OCI-LY1 (cell line): ENCODE data around the gene RAB4B.
"Not testable (repeated sequence)": the region's sequence is repeated elsewhere in the genome, so short reads cannot be mapped to it uniquely, and the experiment has no call there.

Source experiments
- H2AFZ ChIP-seq: fragments of 200-600 bp; sonication (generic), shearing (Covaris generic); 2 replicates; pipeline ENCODE4 v1.6.0; 2014; ENCODE audit warnings: antibody characterized with exemption, mild to moderate bottlenecking, low read length
- H3F3A ChIP-seq: fragments of 200-600 bp; sonication (generic), shearing (Covaris generic); 2 replicates; pipeline ENCODE4 v1.6.0; 2014; ENCODE audit warnings: mild to moderate bottlenecking, antibody characterized with exemption, low read length, moderate library complexity; ENCODE audit not compliant: insufficient read depth
- H3K27ac ChIP-seq: fragments of 200-600 bp; sonication (generic); 2 replicates; pipeline ENCODE4 v1.5.1; 2014; ENCODE audit warnings: low read length, mixed run types, mild to moderate bottlenecking, low read depth; ENCODE audit not compliant: poor library complexity, severe bottlenecking
- H3K27me3 ChIP-seq: fragments of 200-600 bp; sonication (generic); 2 replicates; pipeline ENCODE4 v1.6.0; 2014; ENCODE audit warnings: antibody characterized with exemption, mild to moderate bottlenecking, low read length, moderate library complexity; ENCODE audit not compliant: insufficient read depth
- H3K36me3 ChIP-seq: fragments of 200-600 bp; sonication (generic); 2 replicates; pipeline ENCODE4 v1.6.1; 2014; ENCODE audit warnings: mild to moderate bottlenecking, antibody characterized with exemption, low read length, moderate library complexity, mixed read lengths; ENCODE audit not compliant: insufficient read depth
- H3K4me1 ChIP-seq: fragments of 200-600 bp; sonication (generic); 2 replicates; pipeline ENCODE4 v1.5.1; 2014; ENCODE audit warnings: mild to moderate bottlenecking, low read length, moderate library complexity; ENCODE audit not compliant: insufficient read depth, severe bottlenecking
- H3K4me2 ChIP-seq: fragments of 200-600 bp; sonication (generic), shearing (Covaris generic); 2 replicates; pipeline ENCODE4 v1.6.1; 2014; ENCODE audit warnings: low read length
- H3K4me3 ChIP-seq: fragments of 200-600 bp; sonication (generic); 2 replicates; pipeline ENCODE4 v1.5.1; 2014; ENCODE audit warnings: low read length, low read depth, mild to moderate bottlenecking, mixed read lengths; ENCODE audit not compliant: poor library complexity, severe bottlenecking
- H3K79me2 ChIP-seq: fragments of 200-600 bp; shearing (Covaris generic); 2 replicates; pipeline ENCODE4 v1.6.1; 2016; ENCODE audit warnings: mixed run types, low read length, mixed read lengths; ENCODE audit not compliant: insufficient read depth
- H3K9ac ChIP-seq: fragments of 200-600 bp; sonication (generic), shearing (Covaris generic); 2 replicates; pipeline ENCODE4 v1.6.1; 2014; ENCODE audit warnings: mild to moderate bottlenecking, low read length, mixed read lengths
- H3K9me2 ChIP-seq: fragments of 200-600 bp; sonication (generic), shearing (Covaris generic); 2 replicates; pipeline ENCODE4 v1.6.1; 2014; ENCODE audit warnings: low read depth, mild to moderate bottlenecking, low read length, mixed read lengths
- H3K9me3 ChIP-seq: fragments of 200-600 bp; shearing (Covaris generic); 2 replicates; pipeline ENCODE4 v1.6.1; 2014; ENCODE audit warnings: low read length, mixed read lengths
- H4K20me1 ChIP-seq: fragments of 200-600 bp; sonication (generic), shearing (Covaris generic); 2 replicates; pipeline ENCODE4 v1.6.0; 2016; ENCODE audit warnings: mild to moderate bottlenecking, low read length; ENCODE audit not compliant: insufficient read depth
- CTCF ChIP-seq: fragments of 200-600 bp; sonication (generic), shearing (Covaris generic); IDR thresholded peaks from 2 replicates; pipeline ENCODE4 v1.5.1; 2017; ENCODE audit warnings: mild to moderate bottlenecking, antibody characterized with exemption, low read length, moderate library complexity, mixed read lengths
- EZH2 ChIP-seq: fragments of 200-600 bp; sonication (generic), shearing (Covaris generic); IDR thresholded peaks from 2 replicates; pipeline ENCODE4 v1.8.0; 2017; ENCODE audit warnings: borderline replicate concordance, mixed run types, mild to moderate bottlenecking, antibody characterized with exemption, low read length, moderate library complexity, mixed read lengths

RAB4B gene

GRCh38 chr19:40783711-40784110 is 5.7 kb downstream of the RAB4B start:
- Histone ChIP-seq H3K9me3 (no peaks in the 10 kb centered on the region), H2AFZ (no peak overlapping the region), H3F3A (no peaks in the 10 kb centered on the region), H3K9me2 (no peaks in the 10 kb centered on the region), H3K9ac (no peak overlapping the region), H3K27ac (no peak overlapping the region), H3K4me3 (no peak overlapping the region), H3K79me2 (no peaks in the 10 kb centered on the region), H3K36me3 (peaks cover 30% of the 10 kb centered on the region), H3K4me1 (peaks cover 12% of the 10 kb centered on the region), H4K20me1 (no peaks in the 10 kb centered on the region), H3K27me3 (no peaks in the 10 kb centered on the region), H3K4me2 (no peak overlapping the region)
- no peak for TF ChIP-seq CTCF
- no peak for TF ChIP-seq EZH2

GRCh38 chr19:40784146-40784545 is 6.1 kb downstream of the RAB4B start:
- H3K27me3 ChIP-seq, H3K27ac ChIP-seq, H3K4me3 ChIP-seq: not testable (repeated sequence)

GRCh38 chr19:40785526-40785925 is 7.5 kb downstream of the RAB4B start:
- TF ChIP-seq EZH2 (no peak), CTCF (no peak)
- H3K36me3 ChIP-seq = peaks cover 26% of the 10 kb centered on the region
- H3K79me2 ChIP-seq = no peaks in the 10 kb centered on the region
- no peaks in the 10 kb centered on the region for H3K27me3 ChIP-seq
- no peaks in the 10 kb centered on the region for H3K4me1 ChIP-seq
- H4K20me1 ChIP-seq = no peaks in the 10 kb centered on the region
- H3K27ac ChIP-seq = no peak overlapping the region
- no peak overlapping the region for H3K9ac ChIP-seq
- H3K9me3 ChIP-seq = no peaks in the 10 kb centered on the region
- H3F3A ChIP-seq = no peaks in the 10 kb centered on the region
- no peaks in the 10 kb centered on the region for H3K9me2 ChIP-seq
- no peak overlapping the region for H3K4me2 ChIP-seq
- no peak overlapping the region for H3K4me3 ChIP-seq
- no peak overlapping the region for H2AFZ ChIP-seq

More at GRCh38 chr19:40784146-40784545, 6.1 kb downstream of the RAB4B start:
- H3K4me1 ChIP-seq, H3K9me3 ChIP-seq, H3K9me2 ChIP-seq, H3F3A ChIP-seq, H3K9ac ChIP-seq, H3K4me2 ChIP-seq, H4K20me1 ChIP-seq, H3K79me2 ChIP-seq, H2AFZ ChIP-seq: not testable (repeated sequence)
- H3K36me3 ChIP-seq = peaks cover 30% of the 10 kb centered on the region

GRCh38 chr19:40786060-40787037 is 8.3 kb downstream of the RAB4B start:
- H3F3A ChIP-seq = no peaks in the 10 kb centered on the region
- no peak overlapping the region for H3K27ac ChIP-seq

More at GRCh38 chr19:40786060-40787037, 8.3 kb downstream of the RAB4B start:
- Histone ChIP-seq H3K27me3 (no peaks in the 10 kb centered on the region), H3K4me1 (peaks cover 2% of the 10 kb centered on the region), H3K9ac (no peak overlapping the region), H2AFZ (no peak overlapping the region), H3K36me3 (peaks cover 30% of the 10 kb centered on the region), H3K79me2 (no peaks in the 10 kb centered on the region), H3K9me2 (no peaks in the 10 kb centered on the region), H4K20me1 (no peaks in the 10 kb centered on the region), H3K9me3 (no peaks in the 10 kb centered on the region), H3K4me3 (no peak overlapping the region), H3K4me2 (no peak overlapping the region)
- no peak for TF ChIP-seq EZH2
- no peak for TF ChIP-seq CTCF
